Activated B cell treated with CpG ODN at 0.5 μM for 24 hours (primary cell): Measurements from ENCODE around the gene HS1BP3. TPM values are rescaled to one million over a fixed set of nuclear protein-coding genes. Genes with fewer than 3 reads are reported as not detected.
A peak's percentile ranks its signal among the peaks of the same experiment; 100 is the strongest.

Experiments
- ATAC-seq: fragments of 200-7000 bp; cut with Tn5 transposase; one replicate; pipeline ENCODE4 v1.10.0; 2021; ENCODE audit warnings: low read depth, mild to moderate bottlenecking, moderate library complexity
- CTCF ChIA-PET: fragments of 350-600 bp; sonication (Branson Sonifier 250); formaldehyde crosslinking; loops from one replicate; lab custom pipeline; 2021; ENCODE audit warnings: antibody characterized with exemption; lab: Charles Lee
- POLR2A ChIA-PET: fragments of 350-600 bp; sonication (Branson Sonifier 250); formaldehyde crosslinking; loops from one replicate; lab custom pipeline; 2021; ENCODE audit warnings: antibody characterized with exemption; lab: Charles Lee
- DNase-seq: peaks from one replicate; pipeline ENCODE4 v3.0.0; 2022
- H3K27ac Mint-ChIP-seq: one replicate; pipeline ENCODE4 v1.8.0; 2020; ENCODE audit warnings: mixed read lengths
- H3K27me3 Mint-ChIP-seq: one replicate; pipeline ENCODE4 v1.8.0; 2021; ENCODE audit warnings: mixed read lengths
- H3K36me3 Mint-ChIP-seq: one replicate; pipeline ENCODE4 v1.8.0; 2021; ENCODE audit warnings: low read depth, mixed read lengths
- H3K4me1 Mint-ChIP-seq: one replicate; pipeline ENCODE4 v1.8.0; 2021; ENCODE audit warnings: mixed read lengths
- H3K4me3 Mint-ChIP-seq: one replicate; pipeline ENCODE4 v1.8.0; 2020; ENCODE audit warnings: mild to moderate bottlenecking, mixed read lengths
- H3K9me3 Mint-ChIP-seq: one replicate; pipeline ENCODE4 v1.8.0; 2020; ENCODE audit warnings: mixed read lengths
- intact Hi-C: fragments of 100-400 bp; cut with micrococcal nuclease; formaldehyde crosslinking; loops from one replicate; pipeline ENCODE4 v1.15.1; 2024
- total RNA-seq: library from RNA; stranded (reverse); gene quantifications from 2 replicates; pipeline ENCODE4 v1.2.3, GENCODE V29; 2022
- TF ChIP-seq, protein P1 (sequence below): fragments of 200-600 bp; IDR thresholded peaks from one replicate; pipeline ENCODE4 v1.8.0; 2022; ENCODE audit warnings: antibody characterized with exemption, mild to moderate bottlenecking

HS1BP3 gene
- total RNA-seq, 1 donor from 2014 or later: 13.1 TPM

GRCh38 chr2:20650393-20650876 lies 463 bp downstream of the HS1BP3 start:
- ChIA-PET POLR2A (interaction anchor here (1.0 to 4.9 kb wide), 12 partner anchors 10 to 749 kb away, joined by 3 to 86 read pairs (median 6); partner anchors contain the start of genes GDF7, LDAH, RHOB and TTC32), CTCF (interaction anchor here (0.8 to 3.4 kb wide), 13 partner anchors 8 to 313 kb away, joined by 3 to 36 read pairs (median 5); partner anchors contain the start of genes LDAH and RHOB)
- ATAC-seq: peak; percentile 2

DNA sequence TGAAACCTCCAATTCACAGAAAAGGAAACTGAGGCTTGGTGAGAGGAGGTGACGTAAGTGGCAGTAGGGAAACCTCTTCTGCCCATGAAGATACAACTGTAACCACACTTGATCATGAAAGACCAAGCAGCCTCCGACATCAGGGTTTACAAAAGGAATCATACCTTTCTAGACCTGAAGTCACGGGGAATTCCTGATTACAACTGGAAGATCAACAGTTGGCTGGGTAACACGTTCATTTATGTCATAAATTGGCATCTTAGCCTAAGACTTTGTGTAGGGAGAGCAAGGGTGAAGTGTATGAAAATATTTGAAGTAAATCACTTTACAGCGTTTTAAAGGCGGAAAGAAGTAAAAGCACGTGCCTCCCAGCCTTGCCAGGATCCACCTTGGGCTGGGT lies 922 bp downstream of the HS1BP3 start:
- TF ChIP-seq, protein P1, sequence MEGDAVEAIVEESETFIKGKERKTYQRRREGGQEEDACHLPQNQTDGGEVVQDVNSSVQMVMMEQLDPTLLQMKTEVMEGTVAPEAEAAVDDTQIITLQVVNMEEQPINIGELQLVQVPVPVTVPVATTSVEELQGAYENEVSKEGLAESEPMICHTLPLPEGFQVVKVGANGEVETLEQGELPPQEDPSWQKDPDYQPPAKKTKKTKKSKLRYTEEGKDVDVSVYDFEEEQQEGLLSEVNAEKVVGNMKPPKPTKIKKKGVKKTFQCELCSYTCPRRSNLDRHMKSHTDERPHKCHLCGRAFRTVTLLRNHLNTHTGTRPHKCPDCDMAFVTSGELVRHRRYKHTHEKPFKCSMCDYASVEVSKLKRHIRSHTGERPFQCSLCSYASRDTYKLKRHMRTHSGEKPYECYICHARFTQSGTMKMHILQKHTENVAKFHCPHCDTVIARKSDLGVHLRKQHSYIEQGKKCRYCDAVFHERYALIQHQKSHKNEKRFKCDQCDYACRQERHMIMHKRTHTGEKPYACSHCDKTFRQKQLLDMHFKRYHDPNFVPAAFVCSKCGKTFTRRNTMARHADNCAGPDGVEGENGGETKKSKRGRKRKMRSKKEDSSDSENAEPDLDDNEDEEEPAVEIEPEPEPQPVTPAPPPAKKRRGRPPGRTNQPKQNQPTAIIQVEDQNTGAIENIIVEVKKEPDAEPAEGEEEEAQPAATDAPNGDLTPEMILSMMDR: no peak
- intact Hi-C loops: loop anchor here (2.0 to 10.0 kb wide), 4 partner anchors 53 to 1303 kb away; partner anchors contain the start of genes LAPTM4A and SDC1
- H3K4me1 Mint-ChIP-seq: peaks cover 41% of the 10 kb centered on the region
- DNase-seq: no peak
- H3K36me3 Mint-ChIP-seq: peaks cover 6% of the 10 kb centered on the region
- H3K27me3 Mint-ChIP-seq: no peaks in the 10 kb centered on the region
- ATAC-seq: no peak
- H3K27ac Mint-ChIP-seq: peak overlapping the region; percentile 70
- ChIA-PET POLR2A (interaction anchor here (1.3 to 4.9 kb wide), 6 partner anchors 11 to 749 kb away, joined by 4 to 86 read pairs (median 14); partner anchors contain the start of genes GDF7, RHOB and TTC32), CTCF (interaction anchor here (0.8 to 3.4 kb wide), 9 partner anchors 12 to 238 kb away, joined by 3 to 36 read pairs (median 6); partner anchors contain the start of genes LDAH and RHOB)
- peak overlapping the region; percentile 84 for H3K4me3 Mint-ChIP-seq
- no peaks in the 10 kb centered on the region for H3K9me3 Mint-ChIP-seq

More at GRCh38 chr2:20650393-20650876, 463 bp downstream of the HS1BP3 start:
- Mint-ChIP-seq H3K9me3 (no peaks in the 10 kb centered on the region), H3K4me3 (peak overlapping the region; percentile 84), H3K27me3 (no peaks in the 10 kb centered on the region), H3K36me3 (peaks cover 2% of the 10 kb centered on the region), H3K27ac (peak overlapping the region; percentile 70), H3K4me1 (peaks cover 41% of the 10 kb centered on the region)
- DNase-seq: no peak
- intact Hi-C loops: loop anchor here (2.0 to 10.0 kb wide), 4 partner anchors 54 to 1303 kb away; partner anchors contain the start of genes LAPTM4A and SDC1
- TF ChIP-seq, protein P1: no peak

GRCh38 chr2:20649576-20649975 lies 1.3 kb downstream of the HS1BP3 start:
- Mint-ChIP-seq H3K27me3 (no peaks in the 10 kb centered on the region), H3K9me3 (no peaks in the 10 kb centered on the region), H3K36me3 (peaks cover 10% of the 10 kb centered on the region), H3K4me1 (peaks cover 41% of the 10 kb centered on the region), H3K4me3 (peak overlapping the region; percentile 84), H3K27ac (no peak overlapping the region)
- DNase-seq (no peak), ATAC-seq (no peak)
- intact Hi-C loops: no loop called here
- ChIA-PET CTCF (interaction anchor here (1.0 to 3.4 kb wide), 3 partner anchors 12 to 205 kb away, joined by 3 to 36 read pairs (median 11); no protein-coding TSS in a partner anchor), POLR2A (interaction anchor here (2.9 to 4.9 kb wide), 2 partner anchors 17 to 201 kb away, joined by 36 to 86 read pairs; partner anchors contain the start of genes GDF7 and RHOB)
- TF ChIP-seq, protein P1: no peak

DNA sequence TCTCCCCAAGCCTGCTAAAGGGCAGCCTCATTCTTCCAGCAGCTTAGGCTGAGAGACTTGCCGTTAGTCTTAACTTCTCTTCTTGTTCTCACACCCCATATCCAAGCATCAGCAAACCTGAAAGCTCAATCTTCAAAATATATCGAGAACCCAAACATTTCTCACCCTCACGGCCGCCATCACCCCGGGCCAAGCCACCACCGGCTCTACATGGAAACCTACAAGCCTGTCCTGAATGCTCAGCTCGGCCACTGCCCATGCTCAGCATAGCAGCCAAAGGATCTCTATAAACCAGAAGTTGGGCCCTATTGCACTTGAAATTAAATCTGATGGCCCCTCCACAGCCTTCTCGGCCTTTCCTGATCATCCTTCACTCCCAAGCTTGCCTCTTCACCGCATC lies 2.1 kb downstream of the HS1BP3 start:
- Mint-ChIP-seq H3K9me3 (no peaks in the 10 kb centered on the region), H3K27me3 (no peaks in the 10 kb centered on the region), H3K36me3 (peaks cover 18% of the 10 kb centered on the region), H3K4me1 (peaks cover 41% of the 10 kb centered on the region), H3K27ac (no peak overlapping the region), H3K4me3 (peak overlapping the region; percentile 0)
- CTCF ChIA-PET: interaction anchor here (0.7 to 1.3 kb wide), 6 partner anchors 12 to 322 kb away, joined by 3 to 4 read pairs (median 3); no protein-coding TSS in a partner anchor
- intact Hi-C loops: no loop called here
- TF ChIP-seq, protein P1: no peak
- POLR2A ChIA-PET: interaction anchor here (1.1 to 4.9 kb wide), 3 partner anchors 18 to 216 kb away, joined by 4 to 86 read pairs (median 5); partner anchors contain the start of genes GDF7 and RHOB
- ATAC-seq (no peak), DNase-seq (no peak)

DNA sequence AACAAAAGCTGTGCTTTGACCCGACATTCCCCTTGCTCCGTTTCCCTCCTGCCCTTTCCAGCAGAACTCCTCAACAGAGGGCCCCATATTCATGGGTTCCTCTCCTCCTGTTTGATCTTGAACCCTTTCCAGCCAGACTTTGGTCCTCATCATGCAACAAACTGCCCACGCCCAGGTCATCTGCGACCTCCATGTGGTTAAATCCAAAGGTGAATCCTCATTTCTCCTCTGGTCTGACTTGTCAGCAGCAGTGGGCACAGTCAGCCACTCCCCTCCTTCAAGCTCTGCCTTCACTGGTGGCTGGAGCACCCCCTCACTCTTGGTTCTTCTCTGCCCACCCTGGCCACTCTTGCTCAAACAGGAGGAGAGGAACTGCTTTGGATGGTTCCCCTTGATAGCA lies 2.7 kb downstream of the HS1BP3 start:
- Mint-ChIP-seq H3K27ac (no peak overlapping the region), H3K9me3 (no peaks in the 10 kb centered on the region), H3K4me3 (no peak overlapping the region), H3K4me1 (peaks cover 41% of the 10 kb centered on the region), H3K36me3 (peaks cover 23% of the 10 kb centered on the region), H3K27me3 (no peaks in the 10 kb centered on the region)
- POLR2A ChIA-PET: interaction anchor here (1.1 to 4.9 kb wide), 3 partner anchors 18 to 215 kb away, joined by 4 to 86 read pairs (median 5); partner anchors contain the start of genes GDF7 and RHOB
- intact Hi-C loops: no loop called here
- CTCF ChIA-PET: interaction anchor here (0.8 to 1.3 kb wide), 4 partner anchors 13 to 237 kb away, joined by 3 to 4 read pairs (median 4); no protein-coding TSS in a partner anchor
- DNase-seq (no peak), ATAC-seq (no peak)
- TF ChIP-seq, protein P1: no peak
